CD4-positive, alpha-beta T cell treated with Interleukin-1 beta for 1 hour (primary cell): ENCODE results near the gene PPP1R2C.

Source experiments
- DNase-seq, 2 donors: peaks; one replicate each; pipeline ENCODE4 v3.0.0-alpha.2; 2020 to 2022

The PPP1R2C gene

DNA sequence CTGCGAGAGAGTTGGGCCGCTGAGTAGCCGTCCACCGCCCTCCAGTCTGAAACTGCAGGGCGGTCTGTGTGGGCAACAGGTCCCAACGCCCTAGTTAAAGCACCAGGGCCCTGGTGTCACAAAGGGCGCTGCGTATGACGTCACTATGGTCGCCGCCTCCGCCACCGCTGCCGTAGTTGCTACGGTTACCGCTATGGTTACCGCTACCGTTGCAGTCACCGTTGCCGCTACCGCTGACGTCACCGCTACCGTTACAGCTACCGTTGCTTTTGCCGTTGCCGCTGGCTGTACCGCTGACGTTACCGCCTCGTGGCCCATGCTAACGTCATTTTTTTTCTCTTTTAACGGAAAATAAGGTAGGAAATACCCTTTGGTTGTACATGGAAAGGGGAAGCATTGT is at the start of gene PPP1R2C:
Gene PPP1R2C, minus strand, starts transcription at position 68 of the 400 bp plus-strand sequence. CDS start 84 bp downstream, outside the sequence.
- peak in 1 of 2 donors; percentile 74 for DNase-seq

DNA sequence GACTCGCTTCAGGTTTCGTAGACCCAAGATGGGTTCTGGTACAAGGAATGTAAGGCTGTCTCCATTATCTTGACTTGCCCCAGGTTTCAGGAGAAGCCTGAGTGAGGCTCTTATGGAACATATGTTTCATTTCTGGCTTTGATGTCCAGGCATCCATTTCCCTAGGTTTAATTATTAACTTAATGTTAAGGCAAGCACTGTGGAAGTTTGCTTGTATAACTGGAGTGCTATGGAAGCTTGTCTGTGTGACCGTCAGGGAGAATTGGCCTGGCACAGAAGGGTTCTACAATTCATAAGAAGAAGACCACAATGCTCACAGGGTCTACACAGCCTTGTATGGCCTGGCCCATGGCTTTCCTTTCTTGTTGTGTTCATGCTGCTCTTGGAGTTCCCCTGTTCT is 47.2 kb upstream of the PPP1R2C start:
- no peak for DNase-seq

DNA sequence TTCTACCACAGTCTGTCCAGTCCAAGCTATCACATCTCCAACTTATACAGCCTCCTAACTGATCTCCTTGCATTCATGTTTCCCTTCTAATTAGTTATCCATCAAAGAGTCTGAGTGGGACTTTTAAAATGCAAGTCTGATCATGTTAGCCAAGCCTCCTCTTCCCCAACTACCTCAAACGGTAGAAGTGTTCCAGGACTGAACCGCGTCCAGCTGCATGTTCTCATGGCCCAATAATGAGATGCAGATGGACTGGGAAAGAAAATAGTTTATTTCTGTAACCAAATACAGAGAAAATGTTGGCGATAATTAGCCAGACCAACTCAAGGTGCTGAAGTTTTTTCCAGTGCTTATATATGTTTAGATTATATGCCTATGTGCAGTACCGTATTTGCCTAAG is 46.6 kb upstream of the PPP1R2C start:
- DNase-seq, result no peak

DNA sequence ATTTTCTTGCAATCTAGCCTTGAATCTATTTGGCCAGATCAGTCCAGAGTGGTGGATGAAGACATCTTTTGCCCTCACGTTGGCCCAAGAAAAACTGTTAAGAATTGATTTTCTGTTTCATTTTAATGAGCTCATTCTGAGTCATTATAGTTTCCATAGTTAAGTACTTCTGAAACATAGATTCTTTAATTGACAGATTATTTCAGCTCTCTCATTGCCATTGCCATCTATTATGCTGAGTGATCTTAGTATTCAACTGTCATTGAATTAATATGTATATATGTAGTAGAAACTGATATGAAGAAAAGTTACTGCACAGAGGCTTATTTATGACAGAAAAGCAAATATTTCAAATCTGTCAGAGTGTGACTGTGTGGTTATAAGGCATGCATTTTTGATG is 45.5 kb upstream of the PPP1R2C start:
- DNase-seq, result no peak

DNA sequence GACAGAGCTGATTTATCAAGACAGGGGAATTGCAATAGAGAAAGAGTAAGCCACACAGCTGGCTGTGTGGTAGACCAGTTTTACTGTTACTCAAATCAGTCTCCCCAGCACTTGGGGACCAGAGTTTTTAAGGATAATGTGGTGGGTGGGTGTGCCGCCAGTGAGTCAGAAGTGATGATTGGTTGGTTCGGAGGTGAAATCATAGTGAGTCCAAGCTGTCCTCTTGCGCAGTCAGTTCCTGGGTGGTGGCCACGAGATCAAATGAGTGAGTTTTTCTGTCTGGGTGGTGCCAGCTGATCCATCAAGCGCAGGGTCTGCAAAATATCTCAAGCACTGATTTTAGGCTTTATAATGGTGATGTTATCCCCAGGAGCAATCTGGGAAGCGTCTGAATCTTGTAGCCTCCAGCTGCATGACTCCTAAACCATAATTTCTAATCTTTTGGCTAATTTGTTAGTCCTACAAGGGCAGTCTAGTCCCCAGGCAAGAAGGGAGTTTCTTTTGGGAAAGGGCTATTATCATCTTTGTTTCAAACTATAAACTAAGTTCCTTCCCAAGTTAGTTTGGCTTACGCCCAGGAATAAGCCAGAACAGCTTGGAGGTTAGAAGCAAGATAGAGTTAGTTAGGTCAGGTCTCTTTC is 44.0 kb upstream of the PPP1R2C start:
- DNase-seq, result no peak

DNA sequence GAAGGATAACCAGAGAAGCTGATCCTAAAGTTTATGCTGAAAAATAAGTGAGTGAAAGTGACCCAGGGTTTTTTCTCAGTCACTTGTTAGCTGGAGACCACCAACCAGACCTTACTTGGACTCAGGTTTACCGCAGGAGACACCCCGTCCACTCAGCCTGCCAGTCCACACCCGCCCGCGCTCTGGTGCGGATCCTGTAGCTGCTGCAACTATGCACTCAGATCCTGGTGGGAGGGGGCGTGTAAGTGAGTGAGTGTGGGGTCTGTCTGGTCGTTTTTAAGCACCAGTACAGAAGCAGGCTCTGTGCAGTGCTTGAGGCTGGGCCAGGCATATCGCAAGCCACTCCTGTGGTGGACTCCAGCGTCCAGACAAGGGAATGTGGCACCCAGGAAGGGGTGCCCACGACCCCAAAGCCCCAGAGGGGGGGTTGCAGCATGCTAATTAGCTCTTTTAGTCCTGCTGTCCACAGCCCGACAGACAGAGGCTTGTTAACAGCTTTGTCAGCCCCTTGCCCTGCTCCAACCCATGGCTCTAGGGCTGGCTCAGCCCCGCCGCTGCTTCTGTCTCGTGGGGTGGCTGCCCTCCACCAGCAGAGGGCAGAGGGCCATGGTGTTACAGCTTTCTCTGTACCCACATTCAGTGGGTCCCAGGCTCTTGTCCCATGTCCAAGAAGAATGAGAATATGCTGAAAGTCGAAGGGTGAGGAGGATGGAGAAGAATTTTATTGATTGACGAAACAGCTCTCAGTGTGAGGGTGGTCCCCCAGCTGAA is 40.4 kb upstream of the PPP1R2C start:
- no peak for DNase-seq

DNA sequence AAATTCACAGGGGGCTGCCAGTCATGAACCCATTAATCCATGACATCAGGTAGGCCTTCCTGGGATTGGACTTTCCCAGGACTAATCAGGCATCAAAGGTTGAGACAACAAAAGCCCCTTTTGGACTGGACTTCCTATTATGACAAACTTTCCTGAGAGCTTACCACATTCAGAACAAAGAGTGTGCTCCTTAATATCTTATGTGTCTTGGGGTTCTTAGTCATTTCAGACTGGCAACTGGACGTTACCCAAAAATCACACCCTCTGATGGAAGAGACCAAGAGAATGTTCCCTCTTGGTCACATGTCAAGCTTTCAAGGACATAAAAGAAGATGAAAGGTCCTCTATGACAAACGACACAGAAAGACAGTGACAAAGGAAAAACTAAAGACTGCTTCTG is 31.6 kb upstream of the PPP1R2C start:
- DNase-seq, result no peak

DNA sequence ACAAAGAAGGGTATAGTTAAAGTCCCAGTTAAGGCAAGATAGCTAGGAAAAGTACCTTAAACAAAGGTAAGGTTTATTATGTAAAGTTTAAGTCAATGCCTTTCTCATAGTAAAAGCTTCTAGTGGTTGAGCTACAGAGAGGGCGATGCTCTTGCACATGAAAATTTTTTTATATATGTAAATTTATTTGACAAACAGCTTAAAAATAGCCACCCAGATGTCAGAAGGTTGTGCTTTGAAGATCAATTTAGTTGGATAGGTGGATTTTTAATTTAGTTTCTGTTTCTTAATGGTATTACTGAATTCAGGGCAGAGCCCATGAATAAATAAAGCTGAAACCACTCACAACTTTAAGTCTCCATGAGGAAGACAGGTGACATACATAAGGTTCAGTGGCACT is 29.4 kb upstream of the PPP1R2C start:
- no peak for DNase-seq

DNA sequence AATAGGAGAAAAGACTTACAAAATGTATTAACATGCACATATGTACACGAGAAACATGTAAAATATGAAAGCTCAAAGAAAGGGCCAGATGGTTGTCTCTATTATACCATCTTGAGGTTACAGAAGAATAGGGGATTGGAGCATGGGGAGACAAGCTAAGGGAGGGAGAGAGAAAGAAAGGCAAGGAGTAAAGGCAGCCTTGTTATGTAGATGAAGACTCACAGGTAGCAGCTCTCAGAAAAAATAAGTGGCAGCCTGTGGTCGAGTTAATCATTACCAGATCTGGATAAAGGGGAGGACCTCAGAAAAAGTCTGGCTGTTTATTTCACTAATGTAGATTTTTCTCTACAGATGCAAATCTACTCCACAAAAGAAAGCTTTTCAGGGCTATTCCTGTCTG is 26.6 kb upstream of the PPP1R2C start:
- DNase-seq, result no peak

DNA sequence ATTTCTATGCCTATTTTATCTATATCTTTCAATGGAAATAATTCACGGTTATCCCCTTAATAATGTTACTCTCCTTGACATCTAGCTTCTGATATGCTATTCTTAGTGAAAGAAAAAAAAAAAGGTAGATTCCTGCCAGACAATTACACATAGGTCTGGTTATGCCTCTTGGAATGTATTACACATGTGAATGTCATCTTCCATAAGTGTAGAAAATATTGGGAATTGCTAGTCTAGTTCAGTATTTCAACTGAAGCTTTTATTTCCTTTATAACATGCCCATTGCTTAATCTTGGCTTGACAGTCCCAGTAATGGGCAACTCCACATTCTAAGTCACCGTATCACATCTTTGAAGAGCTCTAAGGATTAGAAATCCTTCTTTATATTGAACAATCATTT is 25.4 kb upstream of the PPP1R2C start:
- DNase-seq, result no peak

DNA sequence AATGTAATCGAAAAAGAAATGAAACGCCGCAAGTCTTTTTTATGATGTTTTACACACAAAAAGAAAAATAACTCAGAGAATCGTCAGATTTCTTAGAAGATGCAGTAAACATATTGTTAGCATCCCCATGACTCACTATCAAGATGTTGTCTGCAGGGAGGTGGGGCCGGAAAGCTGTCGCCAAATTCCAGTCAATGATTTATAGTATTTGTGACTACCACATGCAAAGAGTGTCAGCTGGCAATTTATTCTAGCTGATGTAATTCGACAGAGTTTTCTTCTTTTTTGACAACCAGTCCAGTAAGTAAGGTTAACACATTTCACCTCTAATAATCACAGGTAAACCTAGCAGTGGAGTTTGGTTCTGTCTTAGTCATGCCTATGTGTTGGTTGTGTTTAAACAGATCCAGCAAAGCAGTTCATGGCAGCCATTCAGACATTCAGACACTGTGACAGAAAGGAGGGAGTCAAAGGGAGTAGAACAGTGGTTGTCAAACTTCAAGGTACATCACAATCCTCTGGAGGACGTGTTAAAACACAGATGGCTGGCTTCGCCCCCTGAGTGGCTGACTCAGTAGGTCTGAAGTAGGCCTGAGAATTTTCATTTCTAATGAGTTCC is 19.8 kb upstream of the PPP1R2C start:
- DNase-seq, result no peak

DNA sequence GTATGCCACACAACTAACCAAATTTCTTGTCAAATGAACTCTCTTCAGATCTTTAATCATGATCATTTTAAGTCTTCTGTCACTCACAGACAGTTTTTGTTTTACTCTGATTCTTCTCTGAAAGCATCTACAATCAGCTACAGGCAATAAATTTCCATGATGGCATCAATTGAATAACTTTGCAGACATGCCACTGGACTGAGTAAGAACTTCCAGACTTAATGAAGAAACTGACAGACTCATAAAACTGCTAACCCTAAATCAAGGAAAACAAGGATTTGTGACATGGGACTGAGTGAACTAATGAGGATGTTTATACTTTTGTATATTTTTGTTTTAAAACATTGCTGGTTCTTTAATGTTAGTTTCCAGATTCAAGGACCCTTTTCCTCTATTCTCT is 5.5 kb upstream of the PPP1R2C start:
- DNase-seq, result no peak

DNA sequence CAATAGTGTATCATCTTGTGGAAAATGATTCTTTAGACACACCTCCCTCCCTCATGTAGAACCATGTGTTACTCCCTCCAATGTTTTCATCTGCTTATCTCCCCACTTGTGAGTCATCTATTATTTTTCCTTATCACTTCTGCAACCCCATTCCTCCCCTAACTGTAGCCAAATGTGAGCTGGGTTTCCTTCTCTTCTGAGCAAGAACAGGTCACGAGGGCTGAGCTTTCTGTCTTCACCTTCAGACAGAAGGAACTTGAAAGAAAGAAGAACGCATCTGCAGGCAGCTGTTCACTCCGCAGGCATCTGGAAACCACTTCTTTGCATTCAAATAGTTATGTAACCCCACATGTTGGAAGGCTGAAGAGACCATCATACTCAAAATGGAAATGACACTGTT is 1.8 kb downstream of the PPP1R2C start:
- no peak for DNase-seq

DNA sequence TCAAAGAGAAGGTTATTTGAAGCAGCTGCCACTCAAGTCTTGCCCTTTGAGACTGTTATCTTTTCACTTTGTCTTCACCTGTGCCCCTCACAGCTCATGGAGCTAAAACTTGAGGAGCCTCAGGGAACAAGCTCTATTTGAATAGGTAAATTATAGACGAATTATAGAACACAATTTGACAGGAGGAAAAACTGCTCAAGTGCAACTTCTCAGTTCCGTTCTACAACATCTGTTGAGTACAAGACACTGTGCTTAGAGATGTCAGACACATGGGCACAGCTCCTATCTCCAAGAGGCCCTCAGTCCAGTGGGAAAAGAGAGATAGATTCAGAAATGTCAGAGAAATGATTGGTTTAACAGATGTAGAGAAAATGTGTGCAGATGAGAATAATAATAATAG is 5.1 kb downstream of the PPP1R2C start:
- no peak for DNase-seq

DNA sequence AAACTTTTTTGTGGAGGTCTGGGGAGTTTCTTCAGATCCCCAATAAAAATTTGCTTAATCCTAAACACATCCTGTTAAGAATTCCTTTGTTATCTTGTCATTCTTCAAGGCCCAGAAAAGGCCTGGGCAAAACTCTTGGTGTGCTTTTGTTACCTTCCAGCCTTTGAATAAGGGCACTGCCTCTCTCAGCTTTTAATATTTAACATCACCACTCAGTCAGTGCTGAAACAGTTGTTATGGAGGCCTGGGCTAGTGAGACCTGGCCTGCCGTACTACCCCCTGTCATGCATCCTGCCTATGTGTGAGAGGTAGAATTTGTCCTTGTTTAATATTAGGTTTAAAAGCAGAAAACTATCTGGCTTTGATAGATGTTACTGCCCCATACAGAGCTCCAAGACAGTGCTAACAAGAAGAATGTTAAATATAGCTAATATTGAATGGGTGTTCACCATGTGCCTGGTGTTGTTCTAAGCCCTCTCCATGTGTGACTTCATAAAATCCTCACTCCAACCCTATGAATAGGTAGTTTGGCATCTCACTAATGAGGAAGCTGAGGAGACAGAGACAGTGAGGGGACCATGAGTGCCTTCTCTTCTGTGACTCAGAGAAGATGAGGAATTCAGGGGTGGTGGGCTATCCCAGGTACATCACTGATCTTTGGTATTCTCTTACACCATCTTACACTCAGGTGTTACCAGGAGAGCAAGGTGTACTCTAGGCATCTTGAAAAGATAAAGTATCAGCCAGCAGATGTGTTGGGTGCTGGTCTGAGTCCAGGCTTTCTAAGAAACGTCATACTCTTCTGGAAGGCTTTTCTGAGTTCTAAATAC is 6.2 kb downstream of the PPP1R2C start:
- DNase-seq, result no peak

DNA sequence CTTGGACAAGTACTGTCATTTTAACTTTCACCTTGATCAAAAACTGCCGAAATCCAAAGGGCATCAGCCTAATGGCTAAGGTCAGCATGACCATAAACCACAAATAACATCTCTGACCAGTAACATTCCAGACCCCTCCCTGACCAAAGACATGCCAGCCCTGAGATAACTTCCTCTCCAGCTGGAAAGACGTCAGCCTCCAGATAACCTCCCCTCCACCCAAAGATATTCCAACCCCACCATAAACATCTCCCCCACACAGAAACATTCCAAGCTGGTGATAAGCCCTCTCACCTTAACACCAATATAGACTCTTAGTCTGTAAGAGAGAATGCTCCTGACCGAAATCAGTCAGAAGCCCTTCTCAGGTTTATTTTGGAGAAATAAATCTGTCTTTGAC is 7.4 kb downstream of the PPP1R2C start:
- no peak for DNase-seq

DNA sequence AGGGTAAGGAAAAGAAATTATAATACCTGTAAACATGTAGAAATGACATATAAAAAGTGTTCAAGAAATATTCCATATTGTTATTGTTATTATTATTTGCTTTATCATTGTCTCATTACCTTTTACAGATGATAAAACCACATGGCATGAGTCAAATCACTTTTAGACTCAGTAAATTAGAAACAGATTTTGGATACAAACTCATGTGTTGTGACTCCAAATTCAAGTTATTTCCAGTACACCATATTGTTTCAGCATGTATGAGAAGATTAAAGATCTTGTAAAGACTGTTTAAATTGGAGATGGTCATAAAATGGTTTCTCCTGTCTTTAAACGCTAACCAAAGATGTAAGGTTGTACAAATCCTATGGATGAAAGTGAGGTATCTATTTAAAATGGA is 18.1 kb downstream of the PPP1R2C start:
- no peak for DNase-seq

DNA sequence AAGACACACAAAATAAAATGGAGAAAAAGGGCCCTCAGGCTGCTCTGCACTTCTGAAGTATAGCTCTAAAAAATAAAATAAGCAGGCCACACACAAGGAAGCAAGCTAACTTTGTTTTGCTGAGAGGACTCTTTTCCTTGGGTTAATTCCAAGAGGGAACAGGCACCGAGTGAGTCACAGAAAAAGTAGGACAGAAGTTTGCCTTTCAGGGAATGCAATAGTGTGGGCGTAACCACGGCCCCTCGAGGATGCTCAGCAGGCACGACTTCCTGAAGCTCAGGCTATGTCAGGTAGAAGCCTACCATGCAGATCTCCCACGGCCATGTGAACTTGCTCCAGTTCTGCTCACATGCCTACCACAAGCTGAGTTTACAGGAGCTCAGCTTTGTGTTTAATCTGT is 22.1 kb downstream of the PPP1R2C start:
- DNase-seq, result no peak

DNA sequence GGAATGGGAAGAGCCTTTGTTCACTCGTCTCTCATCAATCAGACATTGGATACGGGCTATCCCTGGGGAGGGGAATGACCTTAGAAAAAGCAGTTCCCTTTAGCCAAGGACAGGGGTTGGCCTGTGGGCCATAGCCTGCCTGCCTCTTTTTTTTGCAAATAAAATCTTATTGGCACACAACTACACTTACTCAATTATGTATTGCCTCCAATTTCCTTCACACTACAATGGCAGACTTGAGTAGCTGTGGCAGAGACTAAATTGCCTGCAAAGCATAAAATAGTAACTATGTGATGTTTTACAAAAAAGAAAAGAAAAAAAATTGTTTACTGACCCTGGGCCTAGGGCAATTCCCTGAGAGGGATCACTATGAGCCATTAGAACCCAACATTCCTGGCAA is 23.4 kb downstream of the PPP1R2C start:
- DNase-seq, result no peak

DNA sequence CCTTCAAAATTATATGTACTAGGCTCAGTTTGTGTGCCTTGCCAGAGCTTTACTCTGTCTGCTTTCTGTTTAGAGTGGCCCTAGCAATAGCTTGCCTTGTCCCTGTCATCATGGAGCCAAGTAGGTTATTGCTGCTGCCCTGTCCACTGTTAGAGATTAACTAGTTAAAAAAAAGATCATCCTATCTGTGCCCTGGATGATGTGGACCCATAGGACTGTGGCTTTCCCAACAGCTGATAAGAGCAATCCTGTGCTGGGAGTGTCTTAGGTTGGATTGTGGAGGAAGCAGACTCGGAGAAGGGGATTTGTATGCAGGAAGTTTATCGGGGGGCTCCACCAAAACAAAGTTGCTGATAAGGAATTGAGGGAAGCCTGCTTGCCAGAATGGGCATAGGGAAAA is 23.8 kb downstream of the PPP1R2C start:
- DNase-seq, result no peak

DNA sequence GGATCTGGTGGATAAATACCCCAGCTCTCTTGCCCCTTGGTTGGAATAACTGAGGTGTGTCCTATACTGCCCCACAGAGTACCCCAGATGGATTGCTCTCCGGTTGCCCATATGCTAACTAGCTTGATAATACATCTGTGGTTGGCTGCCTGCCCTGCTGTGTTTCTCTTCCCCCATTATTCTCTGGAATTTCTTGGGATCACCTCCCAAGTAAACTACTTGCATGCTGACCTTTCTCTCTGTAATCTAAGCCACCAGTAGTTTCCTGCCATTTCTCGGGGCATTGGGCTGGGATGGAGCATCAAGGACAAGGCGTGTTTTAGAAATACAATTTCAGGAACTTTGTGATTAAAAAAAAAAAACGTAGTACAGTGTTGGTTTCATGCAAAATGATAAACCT is 25.2 kb downstream of the PPP1R2C start:
- no peak for DNase-seq

DNA sequence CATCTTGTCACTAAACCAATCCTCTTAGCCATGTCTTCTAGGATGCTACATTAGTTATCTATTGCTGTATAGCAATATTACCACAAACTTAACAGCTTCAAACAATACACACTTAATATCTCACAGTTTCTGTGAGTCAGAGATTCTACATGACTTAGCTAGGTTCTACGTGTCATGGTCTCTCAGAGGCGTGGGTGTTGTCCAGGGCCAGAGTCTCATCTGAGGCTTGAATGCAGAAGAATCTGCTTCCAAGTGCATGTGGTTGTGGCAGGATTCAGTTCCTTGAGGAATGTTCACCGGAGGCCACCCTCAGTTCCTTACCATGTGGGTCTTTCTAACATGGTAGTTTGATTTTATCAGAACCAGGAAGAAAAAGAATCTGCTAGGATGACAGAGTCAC is 26.4 kb downstream of the PPP1R2C start:
- no peak for DNase-seq

DNA sequence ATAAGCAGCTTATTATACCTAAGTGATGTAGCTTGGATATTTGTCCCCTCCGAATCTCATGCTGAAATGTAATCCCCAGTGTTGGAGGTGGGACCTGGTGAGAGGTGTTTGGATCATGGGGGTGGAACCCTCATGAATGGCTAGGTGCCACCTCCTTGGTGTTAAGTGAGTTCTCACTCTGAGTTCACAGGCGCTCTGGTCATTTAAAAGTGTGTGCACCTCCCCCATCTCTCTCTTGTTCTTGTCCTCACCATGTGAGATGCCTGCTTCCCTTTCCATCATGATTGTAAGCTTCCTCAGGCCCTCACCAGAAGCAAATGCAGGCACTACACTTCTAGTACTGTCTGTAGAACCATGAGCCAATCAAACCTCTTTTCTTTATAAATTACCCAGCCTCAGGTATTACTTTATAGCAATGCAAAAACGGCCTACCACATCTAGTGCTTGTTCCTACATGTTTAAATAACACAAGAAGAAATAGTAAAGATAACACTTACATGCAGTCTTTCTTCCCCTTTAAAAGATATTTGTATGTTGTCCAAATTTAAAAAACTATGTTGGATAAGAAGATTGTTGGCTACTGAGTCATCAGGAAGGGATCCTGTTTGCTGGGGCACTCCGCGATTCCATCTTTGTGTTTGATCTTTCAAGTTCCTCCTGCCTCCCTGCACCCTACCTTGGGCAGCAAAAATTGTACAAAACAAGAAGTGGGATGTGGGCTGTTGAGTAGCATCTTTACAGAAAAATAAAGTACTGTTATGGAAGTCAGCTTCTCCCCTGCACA is 29.7 kb downstream of the PPP1R2C start:
- DNase-seq, result no peak
